BE2C (cell line): ENCODE data around the gene POU1F1.

Source experiments
- DNase-seq: peaks from one replicate; pipeline ENCODE4 v3.0.0-alpha.2; 2020
- H3K27me3 ChIP-seq: fragments of 250-450 bp; sonication (Bioruptor Pico); 2 replicates; pipeline ENCODE4 v1.5.1; 2020; ENCODE audit warnings: mild to moderate bottlenecking
- H3K36me3 ChIP-seq: fragments of 250-450 bp; sonication (Bioruptor Pico); 2 replicates; pipeline ENCODE4 v1.5.1; 2020; ENCODE audit warnings: mild to moderate bottlenecking
- H3K4me1 ChIP-seq: fragments of 250-450 bp; sonication (Bioruptor Pico); 2 replicates; pipeline ENCODE4 v1.5.1; 2020
- H3K4me3 ChIP-seq: 2 replicates; pipeline ENCODE4 v1.5.1; 2011; ENCODE audit warnings: low read depth, low read length
- H3K9me3 ChIP-seq: fragments of 250-450 bp; sonication (Bioruptor Pico); 2 replicates; pipeline ENCODE4 v1.5.1; 2020
- CTCF ChIP-seq: IDR thresholded peaks from 2 replicates; pipeline ENCODE4 v1.5.1; 2012; ENCODE audit warnings: mild to moderate bottlenecking, low read depth, low read length

Gene POU1F1

GRCh38 chr3:87298111-87298718 lies 21.8 kb upstream of the POU1F1 start:
- Histone ChIP-seq H3K36me3 (no peaks in the 10 kb centered on the region), H3K27me3 (peaks cover 8% of the 10 kb centered on the region; the same call in 1 of the 2 replicates), H3K4me3 (no peak overlapping the region), H3K4me1 (no peaks in the 10 kb centered on the region), H3K9me3 (no peaks in the 10 kb centered on the region)
- TF ChIP-seq CTCF: peak; percentile 63
- DNase-seq: no peak

GRCh38 chr3:87288446-87288845 lies 12.1 kb upstream of the POU1F1 start:
- no peaks in the 10 kb centered on the region for H3K36me3 ChIP-seq

GRCh38 chr3:87287011-87287410 lies 10.6 kb upstream of the POU1F1 start:
- H3K4me3 ChIP-seq: no peak overlapping the region
- no peaks in the 10 kb centered on the region for H3K36me3 ChIP-seq
- H3K27me3 ChIP-seq: no peaks in the 10 kb centered on the region
- no peaks in the 10 kb centered on the region for H3K4me1 ChIP-seq
- no peak for TF ChIP-seq CTCF
- DNase-seq: no peak
- H3K9me3 ChIP-seq: no peaks in the 10 kb centered on the region

More at GRCh38 chr3:87288446-87288845, 12.1 kb upstream of the POU1F1 start:
- no peaks in the 10 kb centered on the region for H3K9me3 ChIP-seq
- TF ChIP-seq CTCF: no peak
- no peak overlapping the region for H3K4me3 ChIP-seq
- H3K27me3 ChIP-seq: no peaks in the 10 kb centered on the region
- H3K4me1 ChIP-seq: no peaks in the 10 kb centered on the region
- DNase-seq: no peak

GRCh38 chr3:87272718-87273341 lies 3.6 kb downstream of the POU1F1 start:
- TF ChIP-seq CTCF: no peak
- H3K4me3 ChIP-seq: no peak overlapping the region
- no peaks in the 10 kb centered on the region for H3K9me3 ChIP-seq
- H3K4me1 ChIP-seq: no peaks in the 10 kb centered on the region
- DNase-seq: no peak
- H3K36me3 ChIP-seq: no peaks in the 10 kb centered on the region
- H3K27me3 ChIP-seq: peaks cover 18% of the 10 kb centered on the region

GRCh38 chr3:87270908-87271700 lies 5.3 kb downstream of the POU1F1 start:
- Histone ChIP-seq H3K36me3 (no peaks in the 10 kb centered on the region), H3K4me3 (no peak overlapping the region), H3K9me3 (no peaks in the 10 kb centered on the region), H3K27me3 (peaks cover 18% of the 10 kb centered on the region), H3K4me1 (no peaks in the 10 kb centered on the region)
- TF ChIP-seq CTCF: no peak
- DNase-seq: no peak

GRCh38 chr3:87269723-87270122 lies 6.7 kb downstream of the POU1F1 start:
- no peaks in the 10 kb centered on the region for H3K9me3 ChIP-seq
- peaks cover 19% of the 10 kb centered on the region for H3K27me3 ChIP-seq
- no peaks in the 10 kb centered on the region for H3K4me1 ChIP-seq
- no peak overlapping the region for H3K4me3 ChIP-seq
- H3K36me3 ChIP-seq: no peaks in the 10 kb centered on the region
- DNase-seq: no peak
- no peak for TF ChIP-seq CTCF
